NCI-H82 treated with DMSO at 0.1 percent for 48 hours (cell line): ENCODE data around the gene ALG6.
A peak's percentile ranks its signal among the peaks of the same experiment; 100 is the strongest.
"Not testable (repeated sequence)": the region's sequence is repeated elsewhere in the genome, so short reads cannot be mapped to it uniquely, and the experiment has no call there.

ENCODE experiments used
- DNase-seq: peaks from one replicate; lab custom pipeline; 2025; ENCODE audit not compliant: unreplicated experiment; lab: John Stamatoyannopoulos, UW

Gene ALG6

GRCh38 chr1:63328122-63328521 is 39.3 kb upstream of the ALG6 start:
- DNase-seq: no peak

- DNase-seq: no peak
Measured at GRCh38 chr1:63328781-63329180, 38.6 kb upstream of the ALG6 start.

- no peak for DNase-seq
Measured at GRCh38 chr1:63329621-63330330, 37.7 kb upstream of the ALG6 start.

GRCh38 chr1:63330331-63330916 is 37.0 kb upstream of the ALG6 start:
- no peak for DNase-seq

GRCh38 chr1:63342402-63342801 is 25.0 kb upstream of the ALG6 start:
- no peak for DNase-seq

GRCh38 chr1:63343922-63344321 is 23.5 kb upstream of the ALG6 start:
- DNase-seq: peak; percentile 32

- no peak for DNase-seq
Measured at GRCh38 chr1:63350320-63350719, 17.1 kb upstream of the ALG6 start.

GRCh38 chr1:63352736-63353135 is 14.7 kb upstream of the ALG6 start:
- DNase-seq: no peak

GRCh38 chr1:63356234-63356633 is 11.2 kb upstream of the ALG6 start:
- not testable (repeated sequence) for DNase-seq

GRCh38 chr1:63359561-63359960 is 7.9 kb upstream of the ALG6 start:
- no peak for DNase-seq

GRCh38 chr1:63362073-63362472 is 5.4 kb upstream of the ALG6 start:
- DNase-seq: no peak

GRCh38 chr1:63362578-63362977 is 4.8 kb upstream of the ALG6 start:
- no peak for DNase-seq

- no peak for DNase-seq
Measured at GRCh38 chr1:63363014-63363413, 4.4 kb upstream of the ALG6 start.

- no peak for DNase-seq
Measured at GRCh38 chr1:63366908-63367214, 566 bp upstream of the ALG6 start.

GRCh38 chr1:63368131-63368530 is 704 bp downstream of the ALG6 start:
- DNase-seq: no peak

GRCh38 chr1:63379583-63379982 is 12.2 kb downstream of the ALG6 start:
- no peak for DNase-seq

- no peak for DNase-seq
Measured at GRCh38 chr1:63381741-63382140, 14.3 kb downstream of the ALG6 start.

- no peak for DNase-seq
Measured at GRCh38 chr1:63401945-63402344, 34.5 kb downstream of the ALG6 start.

- no peak for DNase-seq
Measured at GRCh38 chr1:63403386-63403785, 36.0 kb downstream of the ALG6 start.

GRCh38 chr1:63405021-63405420 is 37.6 kb downstream of the ALG6 start:
- DNase-seq: peak; percentile 87

- no peak for DNase-seq
Measured at GRCh38 chr1:63405987-63406386, 38.6 kb downstream of the ALG6 start.

GRCh38 chr1:63407002-63407401 is 39.6 kb downstream of the ALG6 start:
- DNase-seq: no peak

- DNase-seq: no peak
Measured at GRCh38 chr1:63408331-63408730, 40.9 kb downstream of the ALG6 start.
